Measurements from ENCODE around the gene HGS. TPM values are rescaled to one million over a fixed set of nuclear protein-coding genes. Genes with fewer than 3 reads are reported as not detected.

The HGS gene
- total RNA-seq, 1 experiment from 2014 or later, result 187 TPM

DNA sequence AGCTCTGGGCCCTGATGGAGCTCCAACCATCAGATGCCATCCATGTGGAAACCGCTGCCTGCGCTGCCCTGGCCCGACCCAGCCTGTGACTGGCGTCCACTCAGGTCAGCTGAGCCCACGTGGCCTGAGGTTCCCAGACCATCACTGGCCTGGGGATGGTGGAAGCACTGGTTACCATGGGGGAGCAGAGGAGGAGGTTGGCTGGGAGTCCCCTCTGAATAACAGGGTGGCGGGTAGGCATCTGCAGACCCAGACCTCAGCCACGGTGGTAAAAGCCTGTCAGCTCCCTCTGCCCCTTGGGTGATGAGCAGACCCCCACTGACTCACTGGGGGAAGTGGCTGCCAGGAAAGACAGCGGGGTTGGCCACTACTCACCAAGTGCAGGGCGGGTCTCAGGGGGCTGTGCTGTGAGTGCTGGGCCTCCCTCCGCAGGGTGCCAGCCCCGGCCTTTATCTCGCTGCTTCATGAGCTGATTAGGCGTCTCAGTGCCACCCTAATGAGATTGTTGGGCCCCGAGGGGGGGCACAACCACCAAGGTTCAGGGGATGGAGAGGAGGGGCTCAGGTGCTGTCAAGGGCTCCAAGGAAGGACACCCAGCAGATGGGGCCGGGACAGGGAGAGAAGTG is 27.6 kb upstream of the HGS start, which contains the start of gene PDE6G:
Gene PDE6G, minus strand, starts transcription at position 425 of the 626 bp plus-strand sequence. CDS start 3,237 bp downstream, outside the sequence.
- POLR2A ChIA-PET (ENCODE audit: low non-redundant PET), result no interaction called here
- TF ChIP-seq EZH2 (IDR thresholded peaks at IDR 0.05; ENCODE audit: borderline replicate concordance, low read depth, low read length, poor library complexity, severe bottlenecking), result no peak
- TF ChIP-seq, protein P1, sequence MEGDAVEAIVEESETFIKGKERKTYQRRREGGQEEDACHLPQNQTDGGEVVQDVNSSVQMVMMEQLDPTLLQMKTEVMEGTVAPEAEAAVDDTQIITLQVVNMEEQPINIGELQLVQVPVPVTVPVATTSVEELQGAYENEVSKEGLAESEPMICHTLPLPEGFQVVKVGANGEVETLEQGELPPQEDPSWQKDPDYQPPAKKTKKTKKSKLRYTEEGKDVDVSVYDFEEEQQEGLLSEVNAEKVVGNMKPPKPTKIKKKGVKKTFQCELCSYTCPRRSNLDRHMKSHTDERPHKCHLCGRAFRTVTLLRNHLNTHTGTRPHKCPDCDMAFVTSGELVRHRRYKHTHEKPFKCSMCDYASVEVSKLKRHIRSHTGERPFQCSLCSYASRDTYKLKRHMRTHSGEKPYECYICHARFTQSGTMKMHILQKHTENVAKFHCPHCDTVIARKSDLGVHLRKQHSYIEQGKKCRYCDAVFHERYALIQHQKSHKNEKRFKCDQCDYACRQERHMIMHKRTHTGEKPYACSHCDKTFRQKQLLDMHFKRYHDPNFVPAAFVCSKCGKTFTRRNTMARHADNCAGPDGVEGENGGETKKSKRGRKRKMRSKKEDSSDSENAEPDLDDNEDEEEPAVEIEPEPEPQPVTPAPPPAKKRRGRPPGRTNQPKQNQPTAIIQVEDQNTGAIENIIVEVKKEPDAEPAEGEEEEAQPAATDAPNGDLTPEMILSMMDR (conservative IDR thresholded peaks at IDR 0.05; ENCODE audit: low read depth, low read length), result no peak
- intact Hi-C loops (cut with micrococcal nuclease; ENCODE audit: unreplicated experiment), result no loop called here
- no peak within 1 kb of the TSS for H3K4me3 ChIP-seq (ENCODE audit: low read depth, low read length, poor library complexity, severe bottlenecking)
- no peaks in the 10 kb centered on the region for H3K36me3 ChIP-seq (ENCODE audit: insufficient read depth, low read length, poor library complexity, severe bottlenecking)
- no peak within 1 kb of the TSS for H3K27ac ChIP-seq (ENCODE audit: low read depth, low read length, poor library complexity, severe bottlenecking)
- DNase-seq (ENCODE audit: low spot score), result no peak
- no peaks in the 10 kb centered on the region for H3K27me3 ChIP-seq (replicated peaks; ENCODE audit: insufficient read depth, low read depth, low read length, poor library complexity)
- BruUV-seq (replicated peaks), result no TSS peak
- no peaks in the 10 kb centered on the region for H3K4me1 ChIP-seq (ENCODE audit: insufficient read depth, low read length, poor library complexity, severe bottlenecking)
- CTCF ChIA-PET, result interaction anchor here (0.6 to 1.2 kb wide), 2 partner anchors 11 to 381 kb away, joined by 3 read pairs; partner anchors contain the start of gene DCXR
- no peaks in the 10 kb centered on the region for H3K9me3 ChIP-seq (ENCODE audit: low read depth, low read length, poor library complexity, severe bottlenecking)

DNA sequence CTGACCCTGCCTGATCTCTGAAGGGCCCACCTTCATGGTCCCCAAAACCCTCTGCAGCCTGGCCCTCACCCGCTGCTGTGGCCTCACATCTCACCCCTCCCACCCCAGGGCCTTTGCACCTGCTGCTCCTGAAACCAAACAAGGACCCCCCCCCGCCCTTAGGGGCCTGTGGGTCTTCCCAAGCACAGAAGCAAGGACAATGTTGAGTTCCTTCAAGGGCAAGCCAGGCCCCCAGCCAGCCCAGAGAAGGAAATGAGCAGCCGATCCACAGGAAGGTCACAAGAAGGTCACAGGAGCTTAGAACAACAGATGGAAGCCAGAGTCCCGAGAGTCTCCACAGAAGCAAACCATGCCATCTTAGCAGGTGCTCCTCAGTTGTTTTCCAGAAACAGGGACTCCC is 27.0 kb upstream of the HGS start:
- Histone ChIP-seq H3K9me3 (ENCODE audit: low read depth, low read length, poor library complexity, severe bottlenecking) (no peaks in the 10 kb centered on the region), H3K4me3 (ENCODE audit: low read depth, low read length, poor library complexity, severe bottlenecking) (no peak overlapping the region), H3K4me1 (ENCODE audit: insufficient read depth, low read length, poor library complexity, severe bottlenecking) (no peaks in the 10 kb centered on the region), H3K36me3 (ENCODE audit: insufficient read depth, low read length, poor library complexity, severe bottlenecking) (no peaks in the 10 kb centered on the region), H3K27ac (ENCODE audit: low read depth, low read length, poor library complexity, severe bottlenecking) (no peak overlapping the region), H3K27me3 (replicated peaks; ENCODE audit: insufficient read depth, low read depth, low read length, poor library complexity) (no peaks in the 10 kb centered on the region)
- ChIA-PET POLR2A (ENCODE audit: low non-redundant PET) (no interaction called here), CTCF (interaction anchor here (0.6 kb wide), 1 partner anchor 381 kb away, joined by 3 read pairs; the partner anchor contains the start of gene DCXR)
- BruUV-seq (replicated peaks), result no TSS peak
- DNase-seq (ENCODE audit: low spot score), result no peak
- TF ChIP-seq, protein P1 (conservative IDR thresholded peaks at IDR 0.05; ENCODE audit: low read depth, low read length), result no peak
- TF ChIP-seq EZH2 (IDR thresholded peaks at IDR 0.05; ENCODE audit: borderline replicate concordance, low read depth, low read length, poor library complexity, severe bottlenecking), result no peak
- intact Hi-C loops (cut with micrococcal nuclease; ENCODE audit: unreplicated experiment), result no loop called here

DNA sequence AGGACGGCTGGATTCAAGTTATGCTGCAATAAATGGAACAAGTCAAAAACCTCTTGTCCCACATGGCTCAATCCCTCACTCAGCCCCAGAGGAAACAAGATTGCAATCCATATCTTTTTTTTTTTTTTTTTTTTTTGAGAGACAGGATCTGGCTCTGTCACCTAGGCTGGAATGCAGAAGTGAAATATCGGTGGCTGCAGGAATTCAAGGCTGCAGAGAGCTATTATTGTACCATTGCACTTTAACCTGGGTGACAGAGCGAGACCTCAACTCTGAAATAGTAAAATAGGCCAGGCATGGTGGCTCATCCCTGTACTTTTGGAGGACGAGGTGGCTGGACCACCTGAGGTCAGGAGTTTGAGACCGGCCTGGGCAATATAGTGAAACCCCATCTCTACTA is 24.8 kb upstream of the HGS start:
- no peak overlapping the region for H3K27ac ChIP-seq (ENCODE audit: low read depth, low read length, poor library complexity, severe bottlenecking)
- H3K4me3 ChIP-seq (ENCODE audit: low read depth, low read length, poor library complexity, severe bottlenecking), result no peak overlapping the region
- no peaks in the 10 kb centered on the region for H3K27me3 ChIP-seq (replicated peaks; ENCODE audit: insufficient read depth, low read depth, low read length, poor library complexity)
- TF ChIP-seq, protein P1 (conservative IDR thresholded peaks at IDR 0.05; ENCODE audit: low read depth, low read length), result no peak
- no peak for TF ChIP-seq EZH2 (IDR thresholded peaks at IDR 0.05; ENCODE audit: borderline replicate concordance, low read depth, low read length, poor library complexity, severe bottlenecking)
- CTCF ChIA-PET, result no interaction called here
- POLR2A ChIA-PET (ENCODE audit: low non-redundant PET), result no interaction called here
- no peaks in the 10 kb centered on the region for H3K36me3 ChIP-seq (ENCODE audit: insufficient read depth, low read length, poor library complexity, severe bottlenecking)
- no TSS peak for BruUV-seq (replicated peaks)
- intact Hi-C loops (cut with micrococcal nuclease; ENCODE audit: unreplicated experiment), result no loop called here
- H3K4me1 ChIP-seq (ENCODE audit: insufficient read depth, low read length, poor library complexity, severe bottlenecking), result no peaks in the 10 kb centered on the region
- no peaks in the 10 kb centered on the region for H3K9me3 ChIP-seq (ENCODE audit: low read depth, low read length, poor library complexity, severe bottlenecking)
- no peak for DNase-seq (ENCODE audit: low spot score)

All from A673 (cell line).